IPS-20b (cell line): ENCODE data around the gene RPL35A.
"Not testable (repeated sequence)": the region's sequence is repeated elsewhere in the genome, so short reads cannot be mapped to it uniquely, and the experiment has no call there.

Source experiments
- H3K27ac ChIP-seq: one replicate; pipeline ENCODE4 v1.5.1; 2013; ENCODE audit warnings: low read length
- H3K27me3 ChIP-seq: 2 replicates; pipeline ENCODE4 v1.6.1; 2013; ENCODE audit warnings: mild to moderate bottlenecking, low read length, inconsistent platforms; ENCODE audit not compliant: insufficient read depth
- H3K36me3 ChIP-seq: 2 replicates; pipeline ENCODE4 v1.6.1; 2013; ENCODE audit warnings: low read depth, mild to moderate bottlenecking, inconsistent platforms, low read length, moderate library complexity; ENCODE audit not compliant: insufficient read depth
- H3K4me1 ChIP-seq: 2 replicates; pipeline ENCODE4 v1.6.1; 2013; ENCODE audit warnings: mild to moderate bottlenecking, control low read depth, inconsistent platforms, low read length, moderate library complexity; ENCODE audit not compliant: insufficient read depth
- H3K4me3 ChIP-seq: 2 replicates; pipeline ENCODE4 v1.5.1; 2013; ENCODE audit warnings: mild to moderate bottlenecking, low read length, inconsistent platforms
- H3K9ac ChIP-seq: 2 replicates; pipeline ENCODE4 v1.6.1; 2013; ENCODE audit warnings: low read depth, mild to moderate bottlenecking, inconsistent platforms, low read length, moderate library complexity
- H3K9me3 ChIP-seq: 2 replicates; pipeline ENCODE4 v1.6.1; 2013; ENCODE audit warnings: mild to moderate bottlenecking, low read depth, low read length, inconsistent platforms; ENCODE audit not compliant: insufficient read depth

Gene RPL35A

DNA sequence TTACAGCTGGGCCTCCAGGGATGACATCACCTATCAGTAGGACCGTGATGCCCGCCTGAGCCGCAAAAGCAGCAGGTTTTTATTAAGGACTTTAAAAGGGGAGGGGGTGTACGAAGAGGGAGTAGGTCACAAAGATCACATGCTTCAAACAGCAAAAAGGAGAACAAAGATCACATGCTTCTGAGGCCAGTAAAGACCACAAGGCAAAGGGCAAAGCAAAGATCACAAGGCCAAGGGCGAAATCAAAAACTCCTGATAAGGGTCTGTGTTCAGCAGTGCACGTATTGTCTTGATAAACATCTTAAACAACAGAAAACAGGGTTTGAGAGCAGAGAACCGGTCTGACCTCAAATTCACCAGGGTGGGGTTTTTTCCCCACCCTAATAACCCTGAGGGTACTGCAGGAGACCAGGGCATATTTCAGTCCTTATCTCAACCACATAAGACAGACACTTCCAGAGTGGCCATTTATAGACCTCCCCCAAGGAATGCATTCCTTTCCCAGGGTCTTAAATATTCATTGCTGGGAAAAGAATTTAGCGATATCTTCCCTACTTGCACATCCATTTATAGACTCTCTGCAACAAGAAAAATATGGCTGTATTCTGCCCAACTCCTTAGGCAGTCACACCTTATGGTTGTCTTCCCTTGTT lies 17.5 kb downstream of the RPL35A start:
- peaks cover 15% of the 10 kb centered on the region for H3K9me3 ChIP-seq
- H3K27ac ChIP-seq, H3K27me3 ChIP-seq, H3K9ac ChIP-seq, H3K4me3 ChIP-seq, H3K36me3 ChIP-seq, H3K4me1 ChIP-seq: not testable (repeated sequence)

GRCh38 chr3:197970588-197970987 lies 20.6 kb downstream of the RPL35A start:
- Histone ChIP-seq H3K4me1 (no peaks in the 10 kb centered on the region), H3K4me3 (no peak overlapping the region), H3K27me3 (no peaks in the 10 kb centered on the region), H3K9me3 (peaks cover 15% of the 10 kb centered on the region), H3K9ac (no peak overlapping the region), H3K36me3 (no peaks in the 10 kb centered on the region), H3K27ac (no peak overlapping the region)

GRCh38 chr3:197974016-197974415 lies 24.0 kb downstream of the RPL35A start:
- Histone ChIP-seq H3K27me3 (no peaks in the 10 kb centered on the region), H3K9me3 (no peaks in the 10 kb centered on the region), H3K36me3 (no peaks in the 10 kb centered on the region), H3K4me3 (no peak overlapping the region), H3K27ac (no peak overlapping the region), H3K4me1 (no peaks in the 10 kb centered on the region), H3K9ac (no peak overlapping the region)

GRCh38 chr3:197975311-197975710 lies 25.3 kb downstream of the RPL35A start:
- Histone ChIP-seq H3K9ac (no peak overlapping the region), H3K36me3 (no peaks in the 10 kb centered on the region), H3K9me3 (no peaks in the 10 kb centered on the region), H3K4me3 (no peak overlapping the region), H3K27me3 (no peaks in the 10 kb centered on the region), H3K4me1 (no peaks in the 10 kb centered on the region), H3K27ac (no peak overlapping the region)

DNA sequence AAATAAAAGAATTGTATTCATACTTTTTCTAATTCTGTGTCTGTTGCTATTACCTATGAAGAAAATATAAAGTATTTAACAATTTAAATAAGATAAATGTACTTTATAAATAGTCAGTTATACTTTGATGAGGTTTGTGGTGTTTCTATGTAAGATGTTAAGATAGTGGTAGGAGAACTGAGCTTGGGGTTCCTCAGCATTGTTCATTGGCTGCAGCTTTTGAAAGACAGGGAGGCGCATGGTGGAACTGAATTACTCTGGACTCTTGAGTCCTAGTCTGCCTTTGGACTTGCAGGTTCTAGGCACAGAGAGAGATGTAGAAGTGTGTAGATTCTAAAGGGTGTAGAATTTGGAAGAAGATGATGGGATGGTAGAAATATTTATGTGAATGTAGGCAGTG lies 33.1 kb downstream of the RPL35A start:
- no peak overlapping the region for H3K4me3 ChIP-seq
- H3K27ac ChIP-seq: no peak overlapping the region
- H3K27me3 ChIP-seq: no peaks in the 10 kb centered on the region
- no peak overlapping the region for H3K9ac ChIP-seq
- no peaks in the 10 kb centered on the region for H3K9me3 ChIP-seq
- no peaks in the 10 kb centered on the region for H3K36me3 ChIP-seq
- H3K4me1 ChIP-seq: no peaks in the 10 kb centered on the region

DNA sequence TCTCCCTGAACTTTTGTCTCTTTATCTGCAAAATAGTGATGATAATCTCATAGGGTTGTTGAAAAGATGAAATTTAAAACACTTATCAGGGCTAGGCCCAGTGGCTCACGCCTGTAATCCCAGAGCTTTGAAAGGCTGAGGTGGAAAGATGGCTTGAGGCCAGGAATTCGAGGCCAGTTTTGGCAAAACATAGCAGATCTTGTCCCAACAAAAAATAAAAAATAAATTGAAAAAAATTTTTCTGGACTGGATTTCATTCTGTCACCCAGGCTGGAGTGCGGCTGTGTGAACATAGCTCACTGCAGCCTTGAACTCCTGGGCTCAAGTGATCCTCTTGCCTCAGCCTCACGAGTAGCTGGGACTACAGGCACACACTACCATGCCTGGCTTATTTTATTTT lies 39.7 kb downstream of the RPL35A start:
- Histone ChIP-seq H3K27ac (no peak overlapping the region), H3K4me1 (no peaks in the 10 kb centered on the region), H3K27me3 (no peaks in the 10 kb centered on the region), H3K4me3 (no peak overlapping the region), H3K36me3 (no peaks in the 10 kb centered on the region), H3K9ac (no peak overlapping the region), H3K9me3 (no peaks in the 10 kb centered on the region)

DNA sequence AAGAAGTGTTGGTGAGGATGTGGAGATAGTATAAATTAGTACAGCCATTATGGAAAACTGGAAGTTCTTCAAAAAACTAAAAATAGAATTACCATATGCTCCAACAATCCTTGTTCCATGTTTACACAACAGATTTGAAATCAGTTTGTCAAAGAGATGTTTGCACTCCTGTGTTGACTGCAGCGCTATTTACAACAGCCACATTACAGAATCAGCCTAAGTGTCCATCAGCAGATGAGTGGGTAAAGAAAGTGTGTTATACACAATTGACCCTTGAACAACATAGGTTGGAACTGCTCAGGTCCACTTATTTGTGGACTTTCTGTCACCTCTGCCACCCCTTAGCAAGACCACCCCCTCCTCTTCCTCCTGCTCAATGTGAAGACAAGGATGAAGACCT lies 44.7 kb downstream of the RPL35A start:
- Histone ChIP-seq H3K9me3 (no peaks in the 10 kb centered on the region), H3K36me3 (no peaks in the 10 kb centered on the region), H3K4me3 (no peak overlapping the region), H3K27me3 (no peaks in the 10 kb centered on the region), H3K9ac (no peak overlapping the region), H3K27ac (no peak overlapping the region), H3K4me1 (no peaks in the 10 kb centered on the region)

- H3K4me1 ChIP-seq: no peaks in the 10 kb centered on the region
- H3K36me3 ChIP-seq: no peaks in the 10 kb centered on the region
- H3K9ac ChIP-seq: no peak overlapping the region
- no peak overlapping the region for H3K4me3 ChIP-seq
- no peaks in the 10 kb centered on the region for H3K27me3 ChIP-seq
- no peaks in the 10 kb centered on the region for H3K9me3 ChIP-seq
- no peak overlapping the region for H3K27ac ChIP-seq
These were observed 46.9 kb downstream of the RPL35A start for GRCh38 chr3:197996855-197997254.

DNA sequence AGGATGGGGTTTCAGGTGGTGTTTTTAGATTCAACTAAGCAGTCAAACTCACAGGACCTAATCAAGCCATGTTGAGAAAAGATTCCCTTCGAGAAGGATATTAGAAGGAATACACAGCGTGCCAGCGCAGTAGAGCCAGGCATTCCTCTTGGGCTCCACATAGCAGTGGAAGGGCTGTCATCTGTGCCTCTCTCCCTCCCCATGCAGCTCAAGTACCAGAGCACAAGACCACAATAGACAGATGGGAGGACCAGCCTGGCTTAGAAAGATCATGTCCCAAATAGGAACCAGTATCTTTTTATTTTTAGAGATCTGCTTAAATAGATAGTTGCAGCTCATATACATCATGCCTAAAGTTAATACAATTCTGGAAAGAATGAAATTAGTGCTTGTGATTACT lies 47.9 kb downstream of the RPL35A start:
- no peak overlapping the region for H3K9ac ChIP-seq
- H3K4me1 ChIP-seq: no peaks in the 10 kb centered on the region
- H3K36me3 ChIP-seq: no peaks in the 10 kb centered on the region
- H3K9me3 ChIP-seq: no peaks in the 10 kb centered on the region
- H3K27ac ChIP-seq: no peak overlapping the region
- no peak overlapping the region for H3K4me3 ChIP-seq
- no peaks in the 10 kb centered on the region for H3K27me3 ChIP-seq
